Embryonic facial prominence (tissue), 1 donor: ENCODE data around the gene ERG.

Source experiments
- DNase-seq: peaks from one replicate; pipeline ENCODE4 v3.0.0-alpha.2; 2016; ENCODE audit errors: extremely low spot score

The ERG gene

DNA sequence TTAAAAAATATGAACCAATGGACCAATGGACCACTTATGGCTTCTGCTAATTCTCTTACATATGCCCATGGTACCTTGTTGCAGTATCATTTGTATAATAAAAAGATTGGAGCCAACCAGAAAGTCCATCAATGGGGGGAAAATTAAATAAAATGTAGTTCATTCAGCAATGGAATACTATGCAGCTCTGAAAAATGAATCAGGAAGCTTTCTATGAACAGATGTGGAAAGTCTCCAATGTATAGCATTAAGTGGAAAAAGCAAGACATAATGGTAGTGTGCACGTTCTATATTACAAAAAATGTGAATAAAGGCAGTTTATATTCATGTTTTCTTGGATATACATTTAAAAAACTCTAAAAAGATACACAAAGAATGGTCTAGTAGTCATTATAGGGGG, 140.2 kb downstream of the ERG start:
- no peak for DNase-seq

DNA sequence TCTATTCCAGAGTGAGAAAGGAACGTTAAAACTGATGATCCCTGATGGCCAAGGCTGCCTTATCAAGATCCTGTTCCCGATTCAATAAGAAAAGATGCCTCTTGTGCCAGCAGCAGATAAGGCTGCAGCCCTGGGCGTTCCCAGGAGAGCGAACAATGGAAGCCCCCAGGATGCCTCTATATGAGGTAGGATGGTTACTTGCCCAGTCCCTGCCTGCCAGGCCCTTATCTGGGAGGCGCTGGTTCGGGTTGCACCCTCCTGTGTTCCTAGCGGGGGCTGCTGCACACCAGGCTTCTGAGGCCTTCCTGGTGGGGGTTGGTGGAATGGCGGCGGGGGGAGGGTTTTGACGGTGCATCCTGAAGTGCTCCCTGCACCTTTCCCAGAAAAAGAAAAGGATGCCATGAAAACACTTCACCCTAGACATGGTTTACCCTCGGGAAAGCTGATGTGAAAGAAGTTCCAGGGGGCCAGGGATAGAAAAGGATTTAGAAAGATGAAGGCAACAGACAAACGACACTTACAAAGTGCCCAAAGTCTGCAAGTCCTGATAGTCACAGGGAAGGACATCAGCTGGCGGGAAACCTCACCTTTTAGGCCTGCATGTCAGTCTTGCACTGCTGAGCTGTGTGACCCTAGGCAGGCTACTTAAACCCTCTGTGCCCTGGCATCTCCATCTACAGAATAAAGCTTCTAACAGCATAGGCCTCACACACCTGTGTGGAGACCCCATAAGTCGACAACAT, 141.2 kb downstream of the ERG start:
- no peak for DNase-seq

DNA sequence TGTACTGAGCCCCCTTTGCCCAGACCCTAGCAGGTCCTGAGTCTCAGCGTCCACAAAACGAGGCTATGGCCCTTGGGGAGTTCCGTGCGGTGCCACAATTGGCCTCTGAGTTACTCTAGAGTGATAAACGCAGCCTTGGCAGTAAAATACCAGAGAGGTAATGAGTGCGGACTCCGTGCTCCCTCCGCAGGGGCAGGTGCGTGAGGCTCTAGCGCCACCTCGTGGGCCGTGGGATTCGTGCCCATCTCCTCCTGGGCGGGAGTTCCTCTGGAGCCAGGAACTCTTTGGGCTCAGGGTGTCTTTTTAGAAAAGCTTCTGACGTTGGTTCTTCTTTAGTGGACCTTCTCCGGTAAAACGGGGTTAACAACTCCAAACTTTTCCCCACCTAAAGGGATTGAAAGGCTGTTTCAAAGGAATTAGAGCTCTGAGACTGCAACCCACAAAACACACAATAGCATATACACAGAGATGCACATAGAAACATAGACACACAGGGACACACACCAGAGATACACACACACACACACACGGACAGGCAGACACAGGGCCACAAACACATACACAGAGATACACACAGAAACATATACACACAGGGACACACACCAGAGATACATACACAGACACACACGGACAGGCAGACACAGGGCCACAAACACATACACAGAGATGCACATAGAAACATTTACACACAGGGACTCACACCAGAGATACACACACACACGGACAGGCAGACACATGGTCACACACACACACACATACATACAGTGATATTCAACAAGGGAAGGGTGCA, 142.1 kb downstream of the ERG start:
- DNase-seq, result peak; percentile 59

DNA sequence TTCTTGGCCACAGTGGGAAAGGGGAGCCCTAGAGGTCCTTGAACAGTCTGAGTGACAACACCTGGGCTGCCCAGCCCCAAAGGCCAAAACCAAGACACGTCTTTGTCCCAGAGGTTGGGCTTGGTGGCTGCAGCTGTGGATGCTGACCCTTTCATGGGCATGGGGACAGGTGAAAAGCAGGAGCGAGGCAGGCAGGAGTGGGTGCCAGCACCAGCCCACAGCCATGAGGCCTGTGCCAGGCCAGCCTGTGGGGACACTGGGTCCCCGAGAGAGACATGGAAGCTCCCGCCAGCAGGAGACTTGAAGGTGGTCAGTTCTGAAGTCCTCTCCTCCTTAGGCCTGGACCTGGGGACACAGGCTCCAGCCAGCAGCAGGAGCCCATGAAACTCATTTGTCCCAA, 142.9 kb downstream of the ERG start:
- DNase-seq, result no peak

DNA sequence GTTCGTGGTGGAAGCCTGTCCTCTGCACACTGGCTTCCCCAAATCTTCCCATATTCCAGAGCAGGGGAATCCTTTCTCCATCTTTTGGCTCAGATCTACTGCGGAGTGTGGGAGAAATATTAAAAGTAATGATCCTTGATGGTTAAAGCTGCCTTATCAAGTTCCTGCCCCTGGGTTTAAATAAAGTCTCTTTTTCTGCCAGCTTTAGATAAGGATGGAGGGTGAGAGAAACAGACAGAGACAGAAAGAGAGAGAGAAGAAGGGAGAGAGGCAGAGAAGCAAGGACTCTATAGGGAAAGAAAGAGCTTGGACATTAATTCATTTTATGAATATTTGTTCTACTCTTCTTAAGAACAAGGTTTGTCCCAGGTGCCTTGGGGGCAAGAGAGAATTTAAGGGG, 143.5 kb downstream of the ERG start:
- no peak for DNase-seq

DNA sequence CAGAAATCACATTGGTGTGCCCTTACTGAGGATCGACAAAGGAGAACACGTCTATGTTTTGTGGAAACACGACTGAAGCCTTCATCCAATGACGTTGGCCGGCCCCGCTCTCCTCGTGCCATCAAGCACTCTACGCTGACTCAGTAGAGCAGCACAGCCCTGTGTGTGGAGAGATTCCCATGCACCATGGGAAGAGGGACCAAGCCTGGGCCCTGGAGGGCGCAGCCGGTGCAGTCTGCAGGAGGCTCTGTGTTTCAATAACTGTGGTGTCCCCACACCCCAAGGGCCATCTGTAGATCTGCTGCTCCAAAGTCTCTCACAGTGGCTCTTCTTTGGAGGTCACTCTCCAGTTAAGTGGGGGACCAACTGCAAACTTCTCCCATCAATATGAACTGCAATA, 144.0 kb downstream of the ERG start:
- no peak for DNase-seq

DNA sequence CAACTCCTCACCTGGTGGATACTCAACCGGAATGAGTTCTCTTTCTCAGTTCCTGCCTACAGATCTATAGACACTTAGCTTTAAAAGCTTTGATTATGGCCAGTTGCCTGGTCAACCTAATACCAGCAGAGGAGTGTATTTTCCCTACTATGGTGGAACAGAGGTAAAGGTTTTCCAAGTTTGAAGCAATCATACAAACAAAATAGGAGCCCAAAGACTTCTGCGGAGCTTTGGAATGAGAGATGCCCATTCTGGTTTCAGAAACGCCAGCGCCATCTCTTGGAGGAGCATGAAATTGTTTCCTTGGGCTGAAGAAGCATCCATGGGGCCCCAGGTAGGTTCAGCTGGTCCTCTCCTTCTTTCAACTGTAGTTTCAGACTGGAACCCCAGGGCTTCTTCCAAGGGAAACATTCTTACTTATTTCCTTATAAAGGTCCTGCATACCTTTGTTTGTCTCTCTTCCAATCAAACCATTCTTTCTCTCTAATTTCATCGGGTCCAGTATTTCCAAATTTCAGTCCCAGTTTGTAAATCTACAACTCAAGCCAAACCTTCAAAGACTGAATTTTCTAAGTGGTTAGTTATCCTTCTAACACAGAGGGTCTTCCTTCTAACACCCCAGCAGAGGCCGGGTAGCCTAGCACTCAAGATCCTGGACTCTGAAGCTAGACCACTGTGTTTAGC, 145.6 kb downstream of the ERG start:
- no peak for DNase-seq

DNA sequence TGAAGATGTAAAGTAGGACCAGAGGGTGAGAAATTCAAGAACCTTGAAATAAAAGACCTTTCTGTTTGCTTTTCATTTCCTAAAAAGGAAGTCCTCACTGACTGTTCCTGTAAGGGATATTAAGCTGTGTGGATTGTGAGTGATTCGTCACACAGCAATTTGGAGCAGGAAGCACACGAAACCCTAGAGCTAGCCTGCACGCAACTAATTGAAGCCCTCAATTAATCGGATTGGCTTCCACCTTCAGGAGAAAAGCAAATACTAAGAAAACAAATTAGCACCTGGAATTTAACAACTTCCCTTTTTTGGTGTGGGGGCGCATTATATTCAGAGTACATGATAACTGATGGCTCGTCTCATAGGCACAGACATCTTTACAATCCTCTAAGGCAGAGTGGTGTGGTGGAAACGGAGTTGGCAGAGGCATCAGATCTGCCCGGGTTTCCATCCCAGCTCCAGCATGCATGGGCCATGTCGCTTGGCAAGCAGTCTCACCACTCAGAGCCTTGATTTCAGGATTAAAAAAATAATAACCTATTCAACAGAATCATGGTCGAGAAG, 146.2 kb downstream of the ERG start:
- no peak for DNase-seq

DNA sequence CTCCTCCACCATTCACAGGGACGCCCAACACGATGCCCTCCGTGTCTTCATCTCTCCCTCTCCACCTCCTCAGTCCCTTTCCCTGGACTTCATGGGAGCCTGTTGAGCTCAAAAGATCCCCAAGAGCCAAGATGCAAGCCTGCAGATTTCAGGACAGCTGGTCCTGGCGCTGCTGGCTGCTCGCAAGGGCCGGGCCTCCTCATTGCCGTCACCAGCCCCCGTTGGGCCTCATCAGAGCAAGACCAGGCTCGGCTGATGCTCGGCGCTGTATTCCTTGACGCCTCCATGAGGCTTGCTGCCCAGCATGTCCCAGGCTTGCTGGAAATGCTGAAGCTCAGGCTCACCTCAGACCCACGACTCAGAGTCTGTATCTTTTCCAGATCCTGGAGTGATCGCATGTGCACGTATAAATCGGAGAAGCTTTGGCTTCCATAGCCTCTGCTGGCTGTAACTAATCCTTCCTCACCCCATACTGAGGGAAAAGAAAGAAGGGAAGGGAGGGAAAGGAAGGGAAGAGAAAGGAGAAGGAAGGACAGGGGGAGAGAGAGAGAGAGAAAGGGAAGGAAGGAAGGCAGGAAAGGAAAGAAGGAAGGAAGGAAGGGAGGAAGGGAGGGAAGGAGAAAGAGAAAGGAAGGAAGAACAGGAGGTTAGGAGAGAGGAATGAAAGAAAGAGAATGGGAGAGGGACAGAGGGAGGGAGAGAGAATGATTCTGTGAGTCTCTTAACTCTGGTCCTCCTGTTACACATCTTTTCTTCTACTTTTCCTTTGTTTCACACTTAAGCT, 146.9 kb downstream of the ERG start:
- DNase-seq, result no peak

DNA sequence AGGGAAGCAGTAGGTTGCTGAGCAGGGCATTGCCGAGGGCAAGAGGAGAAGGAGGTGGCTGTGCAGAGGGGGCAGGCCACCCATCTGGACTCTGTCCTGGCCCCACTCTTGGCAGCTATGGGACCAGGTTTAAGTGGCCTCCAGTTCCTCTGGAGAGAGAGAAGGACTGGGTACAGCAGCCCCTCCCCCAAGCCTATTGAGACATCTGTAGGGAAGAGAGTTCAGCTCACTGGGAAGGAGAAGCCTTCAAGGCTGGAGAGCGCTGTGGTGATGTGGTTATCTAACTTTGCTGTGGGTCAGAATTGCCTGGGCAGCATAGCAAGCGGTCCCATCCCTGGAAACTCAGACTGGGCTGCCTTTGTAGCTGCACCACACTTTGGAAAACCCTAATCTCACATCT, 147.6 kb downstream of the ERG start:
- DNase-seq, result no peak

DNA sequence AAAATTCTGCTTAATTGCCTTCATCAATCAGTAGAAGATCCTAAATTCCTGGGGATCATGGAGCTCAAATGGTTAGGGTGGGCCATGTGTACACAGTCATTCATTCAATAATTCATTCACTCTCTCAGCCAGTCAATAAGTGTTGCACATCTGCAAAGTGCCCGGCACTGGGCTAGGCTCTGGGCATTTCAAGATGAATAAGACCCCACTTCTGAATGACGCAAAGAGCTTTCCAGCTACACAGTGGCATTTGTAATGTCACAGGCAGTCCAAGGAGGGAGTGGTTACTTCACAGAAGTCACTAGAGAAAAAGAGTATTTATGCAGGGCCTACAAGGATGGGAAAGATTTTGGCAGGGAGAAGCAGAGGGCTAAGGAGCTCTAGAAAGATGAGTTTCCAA, 148.3 kb downstream of the ERG start:
- DNase-seq, result no peak

DNA sequence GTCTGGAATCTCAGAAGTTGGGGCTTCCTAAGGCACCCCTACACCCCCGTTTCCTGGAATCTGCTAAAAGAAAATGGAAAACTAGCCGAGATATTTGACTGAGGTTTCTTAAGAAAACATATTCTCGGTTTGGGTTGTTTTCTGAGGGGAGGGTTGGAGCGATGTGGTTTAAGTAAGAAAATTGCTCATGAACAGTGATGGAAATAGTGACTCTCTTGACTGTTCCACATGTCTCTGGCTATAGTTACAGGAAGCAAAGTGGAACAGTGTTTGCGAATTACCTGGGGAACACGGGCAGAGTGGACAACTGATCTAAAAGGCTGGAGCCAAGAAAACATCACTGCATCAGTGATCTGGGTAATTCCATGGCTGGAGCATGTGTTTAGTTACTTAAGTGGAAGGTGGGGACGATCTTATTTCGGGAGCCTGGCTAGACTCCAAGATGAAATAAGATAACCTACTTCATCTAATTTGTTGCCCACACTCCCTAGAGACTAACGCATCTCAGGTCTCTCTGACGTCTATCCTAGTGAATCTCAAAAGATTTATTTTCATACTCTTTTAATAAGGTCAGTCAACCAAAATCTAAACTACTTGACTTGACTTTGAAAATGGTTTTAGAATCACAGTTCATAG, 149.0 kb downstream of the ERG start:
- DNase-seq, result peak; percentile 82

DNA sequence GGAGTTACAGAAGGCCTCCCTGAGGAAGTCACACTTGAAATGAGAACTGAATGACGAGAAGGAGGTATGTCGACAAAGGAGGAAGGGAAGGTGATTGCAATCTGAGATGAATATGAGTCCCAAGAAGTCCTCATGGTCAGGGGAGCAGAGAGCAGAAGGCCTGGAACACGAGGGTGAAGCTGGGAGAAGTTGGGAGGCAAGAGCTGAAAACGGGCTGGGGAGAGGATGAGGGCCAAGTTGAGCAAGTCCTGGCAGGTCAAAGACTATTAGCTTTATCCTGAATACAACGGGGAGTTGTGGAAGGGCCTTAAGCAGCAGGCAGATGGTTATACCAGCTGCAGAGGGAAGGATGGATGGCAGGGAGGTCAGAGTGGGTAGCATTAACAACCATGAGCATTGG, 152.0 kb downstream of the ERG start:
- no peak for DNase-seq

DNA sequence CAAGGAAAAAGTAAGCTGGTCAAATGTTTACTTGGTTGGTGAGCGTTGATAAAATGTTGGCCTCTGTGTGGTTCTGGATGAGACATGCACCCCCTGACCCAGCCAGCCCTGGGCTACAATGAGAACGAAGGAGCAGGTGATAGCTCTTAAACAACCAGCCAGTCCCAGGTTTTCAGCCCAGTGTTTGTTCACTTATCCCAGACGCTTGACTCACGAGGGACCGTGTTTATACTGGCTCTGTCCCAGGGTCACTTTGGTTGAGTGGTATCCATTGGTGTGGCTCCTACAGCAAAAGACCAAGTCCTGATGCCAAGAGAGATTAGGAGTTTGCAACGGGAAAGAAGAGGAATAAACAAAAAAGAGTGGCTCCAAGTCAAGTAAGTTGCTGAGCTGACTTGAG, 154.6 kb downstream of the ERG start:
- no peak for DNase-seq

DNA sequence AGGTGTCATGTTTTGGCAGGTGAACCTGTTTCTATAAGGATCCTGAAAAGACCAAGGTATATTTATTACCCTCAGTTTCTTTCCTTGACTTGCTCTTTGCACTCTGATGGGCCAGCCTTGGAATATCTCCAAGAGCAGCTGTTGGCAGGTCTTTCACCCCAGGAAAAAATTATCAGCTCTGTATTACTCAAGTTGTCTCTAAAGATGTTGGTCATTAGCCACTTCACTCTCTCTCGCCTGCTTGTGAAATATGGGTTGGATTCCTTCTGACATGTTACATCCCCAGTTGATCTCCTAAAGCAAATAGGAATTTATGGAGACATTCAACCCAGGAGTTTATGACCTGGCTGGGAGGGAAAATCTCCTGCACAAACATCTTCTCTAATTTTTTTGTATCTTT, 155.5 kb downstream of the ERG start:
- no peak for DNase-seq

DNA sequence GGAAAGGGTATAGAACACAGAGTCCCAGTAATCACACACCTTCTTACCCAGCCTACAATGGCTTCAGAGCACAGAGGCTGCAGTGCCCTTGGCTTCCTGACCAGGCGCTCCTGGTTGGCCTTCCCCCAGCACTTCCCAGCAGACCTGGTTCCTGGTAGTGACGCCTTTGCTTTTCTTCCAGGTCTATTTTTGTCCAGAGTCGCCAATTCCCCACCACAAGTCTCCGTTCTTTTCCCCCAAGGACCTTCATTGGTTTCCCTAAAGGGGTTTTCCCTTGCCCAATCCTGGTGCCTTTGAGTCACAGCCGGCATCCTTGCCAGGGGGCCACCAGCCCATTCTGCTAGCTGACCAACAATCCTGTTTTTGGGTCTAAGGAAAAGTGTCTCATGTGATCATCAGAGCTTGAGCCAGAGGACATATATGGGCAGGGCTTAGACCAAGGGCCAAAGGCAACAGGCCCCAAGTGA, 156.7 kb downstream of the ERG start:
- DNase-seq, result no peak

DNA sequence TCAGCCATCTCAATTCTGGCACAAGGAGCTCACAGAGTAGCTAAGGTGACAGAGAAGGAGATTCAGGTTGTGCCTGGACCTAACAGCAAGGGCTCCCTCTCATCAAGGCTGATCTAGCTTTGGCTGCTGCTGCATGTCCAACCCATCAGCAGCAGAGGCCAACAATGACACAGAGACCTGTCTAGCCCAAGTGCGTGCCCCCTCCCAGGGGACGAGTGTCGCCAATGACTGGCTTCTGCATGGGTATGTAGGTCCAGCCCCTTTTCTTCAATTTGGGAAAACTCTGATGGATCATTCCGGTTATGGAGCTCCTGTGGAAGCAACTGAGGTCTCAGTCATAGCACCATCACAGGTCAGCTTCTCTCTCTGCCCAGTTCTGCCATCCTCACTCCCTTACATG, 158.1 kb downstream of the ERG start:
- DNase-seq, result no peak

DNA sequence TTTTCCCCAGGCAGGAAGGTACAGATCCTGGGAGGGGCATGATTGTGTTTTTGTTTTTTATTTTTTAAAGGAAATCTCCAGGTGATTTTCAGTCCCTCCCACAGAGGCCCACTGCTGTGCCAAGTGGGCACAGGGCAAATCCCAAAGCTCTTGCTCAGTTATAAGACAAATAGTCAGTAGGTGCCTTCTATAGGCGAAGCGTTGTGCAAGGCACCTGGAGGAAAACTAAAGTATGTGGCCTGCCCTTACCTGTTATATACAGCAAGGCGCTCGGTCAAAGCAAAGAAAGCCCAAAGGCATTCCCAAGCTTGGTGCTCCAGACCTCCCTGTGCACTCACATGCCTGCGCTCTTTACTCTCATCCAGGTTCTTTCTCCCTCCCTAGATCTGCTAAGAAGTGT, 160.5 kb downstream of the ERG start:
- no peak for DNase-seq

DNA sequence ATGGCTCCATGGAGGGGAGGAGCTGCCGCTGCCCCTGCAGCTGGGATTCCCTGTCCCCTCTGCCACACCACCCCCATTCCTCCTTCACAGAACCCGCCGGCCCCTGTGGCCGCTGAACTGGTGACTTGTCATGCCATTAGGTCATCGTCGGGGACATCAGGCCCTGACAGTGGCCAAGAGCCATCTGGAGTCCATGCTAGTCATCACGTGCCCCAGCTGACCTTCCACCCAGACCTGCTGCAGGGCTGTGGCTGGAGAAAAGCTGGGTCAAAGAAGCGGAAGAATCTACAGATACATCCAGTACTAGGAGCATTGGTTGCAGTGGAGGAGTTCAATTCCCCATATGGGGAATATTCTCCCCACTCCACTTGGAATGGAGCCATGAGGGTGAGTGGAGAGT, 163.4 kb downstream of the ERG start:
- DNase-seq, result no peak

DNA sequence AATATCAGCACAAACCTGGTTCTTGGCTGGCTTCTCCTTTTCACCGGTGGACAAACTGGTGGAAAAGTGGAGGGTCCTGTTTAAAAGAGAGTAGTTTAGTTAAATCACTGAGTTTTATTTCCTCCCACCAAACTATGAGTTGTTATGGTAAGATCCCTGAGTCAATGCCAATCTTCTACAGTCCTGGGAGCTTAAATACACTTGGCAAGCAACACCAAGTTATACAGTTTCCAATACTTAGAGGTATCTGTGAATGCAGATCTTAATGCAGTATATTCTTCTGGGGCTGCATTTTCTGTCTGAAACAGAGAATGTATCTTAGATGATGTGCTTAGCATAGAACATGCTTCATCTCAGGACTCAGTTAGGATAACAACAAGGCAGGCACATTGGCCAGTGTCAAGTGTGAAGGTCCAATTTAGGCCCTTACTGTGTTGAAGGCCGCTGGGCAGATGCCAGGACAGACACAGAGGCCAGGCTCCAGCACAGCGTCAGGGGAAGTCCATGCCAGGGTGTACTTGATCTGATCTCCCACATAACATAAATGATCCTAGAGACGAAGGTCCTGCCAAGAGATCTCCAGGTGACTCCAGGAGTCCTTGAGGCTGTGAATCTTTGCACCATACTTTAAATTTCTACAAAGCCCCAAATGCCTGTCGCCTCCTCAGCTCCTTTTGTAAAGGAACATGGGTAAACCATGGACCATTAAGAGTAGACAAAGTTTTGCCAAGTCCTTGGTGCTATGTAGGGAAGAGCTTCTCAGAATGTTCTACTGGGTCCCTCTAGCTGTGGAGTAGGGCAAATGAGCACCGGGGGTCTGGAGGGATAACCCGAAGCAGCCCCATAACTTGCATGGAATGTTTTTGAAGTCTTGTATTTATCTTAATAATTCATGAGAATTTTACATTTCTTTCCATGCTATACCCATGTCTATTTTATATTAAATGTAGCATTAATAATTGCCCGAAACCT, 164.7 kb downstream of the ERG start:
- DNase-seq, result no peak
